K562 (cell line): ENCODE measurements around the gene TTYH2.

Source experiments
- CBFA2T3 ChIP-seq: fragments of 450-650 bp; IDR thresholded peaks from 2 replicates; pipeline ENCODE4 v1.6.1; 2017
- ELF4 ChIP-seq: fragments of 450-650 bp; formaldehyde crosslinking; IDR thresholded peaks from 2 replicates; pipeline ENCODE4 v1.4.0; 2022; ENCODE audit warnings: missing genetic modification characterization
- HDAC3 ChIP-seq: fragments of 450-650 bp; IDR thresholded peaks from 2 replicates; pipeline ENCODE4 v1.6.1; 2018; ENCODE audit warnings: borderline replicate concordance, mild to moderate bottlenecking, moderate library complexity; ENCODE audit not compliant: partially characterized antibody
- JUND ChIP-seq, 2 experiments: IDR thresholded peaks; 2 replicates in 1 of 2; 3 replicates in 1 of 2; pipeline ENCODE4 v1.6.1; 2011; ENCODE audit warnings: borderline replicate concordance in 2 of 2, low read depth in 2 of 2, low read length in 2 of 2, improper control_type of control experiment in 1 of 2, missing biosample characterization in 1 of 2, missing genetic modification characterization in 1 of 2, missing genetic modification reagents in 1 of 2
- KDM1A ChIP-seq, 2 experiments: fragments of 450-650 bp; IDR thresholded peaks; 2 replicates each; pipeline ENCODE4 v1.6.1; 2016; ENCODE audit warnings: mild to moderate bottlenecking in 2 of 2
- NONO ChIP-seq, 2 experiments: fragments of 200-400 bp in 1 of 2; fragments of 450-650 bp in 1 of 2; formaldehyde crosslinking in 1 of 2; IDR thresholded peaks; 2 replicates each; pipeline ENCODE4 v1.6.1; 2017; ENCODE audit warnings: low read depth in 2 of 2, mild to moderate bottlenecking in 2 of 2, moderate library complexity in 2 of 2, low read length in 1 of 2
- PHF8 ChIP-seq: fragments of 200-600 bp; sonication (generic); IDR thresholded peaks from 2 replicates; pipeline ENCODE4 v1.6.1; 2012; ENCODE audit warnings: mixed run types, mild to moderate bottlenecking, inconsistent platforms, low read length, moderate library complexity, borderline replicate concordance
- PRDM10 ChIP-seq: fragments of 450-650 bp; IDR thresholded peaks from 2 replicates; pipeline ENCODE4 v1.6.1; 2018; ENCODE audit not compliant: partially characterized antibody
- TF ChIP-seq, protein P1 (sequence below): fragments of 250-450 bp; sonication (Bioruptor Pico); IDR thresholded peaks from 2 replicates; pipeline ENCODE4 v1.4.0; 2020; ENCODE audit warnings: mild to moderate bottlenecking, moderate library complexity

DNA sequence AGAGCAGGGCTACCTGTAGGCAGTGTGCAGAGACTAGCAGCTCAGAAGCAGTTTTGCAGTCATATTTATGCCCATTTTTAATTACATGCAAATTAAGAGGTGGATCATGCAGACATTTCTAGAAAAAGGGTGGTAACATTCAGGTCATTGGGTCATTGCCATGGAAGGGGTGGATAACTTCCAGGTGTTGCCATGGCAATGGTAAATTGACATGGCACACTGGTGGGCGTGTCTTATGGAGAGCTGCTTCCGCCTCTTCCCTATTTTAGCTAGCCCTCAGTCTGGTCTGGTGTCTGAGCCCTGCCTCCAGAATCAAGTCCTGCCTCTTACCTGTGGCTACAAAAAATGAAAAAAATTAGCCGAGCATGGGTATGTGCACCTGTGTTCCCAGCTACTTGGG, 57.9 kb downstream of the TTYH2 start:
- TF ChIP-seq KDM1A (IDR thresholded peaks at IDR 0.05) (no peak), PRDM10 (no peak), NONO (IDR thresholded peaks at IDR 0.05; ENCODE audit: low read depth in 2 of 2, low read length in 1 of 2) (no peak), PHF8 (no peak), HDAC3 (no peak), ELF4 (CRISPR knock-in tag) (no peak), CBFA2T3 (no peak), JUND (IDR thresholded peaks at IDR 0.05; ENCODE audit: borderline replicate concordance, low read depth, low read length) (no peak), JUND (tag; IDR thresholded peaks at IDR 0.05; ENCODE audit: borderline replicate concordance, low read depth, low read length) (no peak)
- TF ChIP-seq, protein P1, sequence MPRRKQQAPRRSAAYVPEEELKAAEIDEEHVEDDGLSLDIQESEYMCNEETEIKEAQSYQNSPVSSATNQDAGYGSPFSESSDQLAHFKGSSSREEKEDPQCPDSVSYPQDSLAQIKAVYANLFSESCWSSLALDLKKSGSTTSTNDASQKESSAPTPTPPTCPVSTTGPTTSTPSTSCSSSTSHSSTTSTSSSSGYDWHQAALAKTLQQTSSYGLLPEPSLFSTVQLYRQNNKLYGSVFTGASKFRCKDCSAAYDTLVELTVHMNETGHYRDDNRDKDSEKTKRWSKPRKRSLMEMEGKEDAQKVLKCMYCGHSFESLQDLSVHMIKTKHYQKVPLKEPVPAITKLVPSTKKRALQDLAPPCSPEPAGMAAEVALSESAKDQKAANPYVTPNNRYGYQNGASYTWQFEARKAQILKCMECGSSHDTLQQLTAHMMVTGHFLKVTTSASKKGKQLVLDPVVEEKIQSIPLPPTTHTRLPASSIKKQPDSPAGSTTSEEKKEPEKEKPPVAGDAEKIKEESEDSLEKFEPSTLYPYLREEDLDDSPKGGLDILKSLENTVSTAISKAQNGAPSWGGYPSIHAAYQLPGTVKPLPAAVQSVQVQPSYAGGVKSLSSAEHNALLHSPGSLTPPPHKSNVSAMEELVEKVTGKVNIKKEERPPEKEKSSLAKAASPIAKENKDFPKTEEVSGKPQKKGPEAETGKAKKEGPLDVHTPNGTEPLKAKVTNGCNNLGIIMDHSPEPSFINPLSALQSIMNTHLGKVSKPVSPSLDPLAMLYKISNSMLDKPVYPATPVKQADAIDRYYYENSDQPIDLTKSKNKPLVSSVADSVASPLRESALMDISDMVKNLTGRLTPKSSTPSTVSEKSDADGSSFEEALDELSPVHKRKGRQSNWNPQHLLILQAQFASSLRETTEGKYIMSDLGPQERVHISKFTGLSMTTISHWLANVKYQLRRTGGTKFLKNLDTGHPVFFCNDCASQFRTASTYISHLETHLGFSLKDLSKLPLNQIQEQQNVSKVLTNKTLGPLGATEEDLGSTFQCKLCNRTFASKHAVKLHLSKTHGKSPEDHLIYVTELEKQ = no peak
